ENCODE results near the gene PLAA.

PLAA gene

GRCh38 chr9:26893030-26893676 lies 53.9 kb downstream of the PLAA start:
- peak; percentile 0 for DNase-seq (ENCODE audit: low read depth)
- H3K4me3 ChIP-seq (ENCODE audit: low read depth, low read length): peak overlapping the region; percentile 79
- TF ChIP-seq CTCF (IDR thresholded peaks at IDR 0.05; ENCODE audit: low read depth, low read length) (no peak), POLR2A (IDR thresholded peaks at IDR 0.05; ENCODE audit: extremely low read depth, insufficient read length) (no peak), MYC (IDR thresholded peaks at IDR 0.05; ENCODE audit: low read depth, low read length) (no peak)
- TF ChIP-seq, protein P1, sequence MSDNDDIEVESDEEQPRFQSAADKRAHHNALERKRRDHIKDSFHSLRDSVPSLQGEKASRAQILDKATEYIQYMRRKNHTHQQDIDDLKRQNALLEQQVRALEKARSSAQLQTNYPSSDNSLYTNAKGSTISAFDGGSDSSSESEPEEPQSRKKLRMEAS (IDR thresholded peaks at IDR 0.05; ENCODE audit: low read depth, low read length): no peak

DNA sequence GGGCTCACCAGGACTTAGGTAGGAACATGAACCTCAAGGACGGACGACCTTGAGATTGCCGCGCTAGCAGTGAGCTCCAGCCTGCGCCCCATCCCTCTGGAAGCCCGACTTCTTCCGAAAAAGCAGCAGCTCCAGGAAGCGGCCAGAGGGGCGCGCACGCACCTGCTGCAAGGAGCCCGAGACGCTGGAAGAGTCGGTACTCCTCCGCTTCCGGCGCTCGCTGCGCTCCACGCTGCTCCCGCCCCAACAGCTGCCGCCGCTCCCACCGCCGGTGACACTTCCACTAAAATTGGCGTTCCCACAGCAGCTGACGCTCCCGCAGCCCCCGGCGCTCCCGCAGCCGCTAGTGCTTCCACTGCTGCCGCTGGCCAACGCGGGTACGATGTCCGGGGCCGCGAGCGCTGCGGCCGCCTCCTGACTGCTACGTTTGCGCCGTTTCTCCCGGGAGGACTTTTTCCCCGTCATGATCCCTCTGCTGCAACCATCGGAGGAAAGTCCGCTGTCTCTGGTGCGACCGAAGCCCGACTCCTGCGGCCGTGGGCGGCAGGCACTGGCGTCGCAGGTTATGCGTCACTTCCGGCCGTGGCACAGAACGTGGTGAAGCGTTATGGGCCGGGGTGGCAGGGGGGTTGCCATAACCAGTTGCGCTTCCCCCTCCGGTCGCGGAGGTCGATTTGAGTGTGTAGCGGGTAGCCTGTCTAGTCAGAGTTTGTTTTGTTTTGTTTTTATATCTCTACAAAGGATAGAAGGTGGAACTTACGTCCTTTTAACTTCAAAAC lies 54.6 kb downstream of the PLAA start, which contains the start of gene CAAP1:
Gene CAAP1, minus strand, starts transcription at position 552 of the 779 bp plus-strand sequence. Its CDS starts 87 bp downstream, at position 465.
- peak; percentile 84 for DNase-seq (ENCODE audit: low read depth)
- H3K4me3 ChIP-seq (ENCODE audit: low read depth, low read length): peak within 1 kb of the TSS; percentile 79
- TF ChIP-seq CTCF (IDR thresholded peaks at IDR 0.05; ENCODE audit: low read depth, low read length) (no peak), POLR2A (IDR thresholded peaks at IDR 0.05; ENCODE audit: extremely low read depth, insufficient read length) (peak; percentile 56), MYC (IDR thresholded peaks at IDR 0.05; ENCODE audit: low read depth, low read length) (peak; percentile 78)
- TF ChIP-seq, protein P1 (IDR thresholded peaks at IDR 0.05; ENCODE audit: low read depth, low read length): peak; percentile 44; the same call in 1 of the 2 replicates

GRCh38 chr9:26891726-26892125 lies 55.3 kb downstream of the PLAA start:
- no peak for DNase-seq (ENCODE audit: low read depth)
- TF ChIP-seq POLR2A (IDR thresholded peaks at IDR 0.05; ENCODE audit: extremely low read depth, insufficient read length): no peak
- TF ChIP-seq, protein P1 (IDR thresholded peaks at IDR 0.05; ENCODE audit: low read depth, low read length): no peak
- TF ChIP-seq MYC (IDR thresholded peaks at IDR 0.05; ENCODE audit: low read depth, low read length): no peak
- TF ChIP-seq CTCF (IDR thresholded peaks at IDR 0.05; ENCODE audit: low read depth, low read length): no peak
- H3K4me3 ChIP-seq (ENCODE audit: low read depth, low read length): peak overlapping the region; percentile 79

DNA sequence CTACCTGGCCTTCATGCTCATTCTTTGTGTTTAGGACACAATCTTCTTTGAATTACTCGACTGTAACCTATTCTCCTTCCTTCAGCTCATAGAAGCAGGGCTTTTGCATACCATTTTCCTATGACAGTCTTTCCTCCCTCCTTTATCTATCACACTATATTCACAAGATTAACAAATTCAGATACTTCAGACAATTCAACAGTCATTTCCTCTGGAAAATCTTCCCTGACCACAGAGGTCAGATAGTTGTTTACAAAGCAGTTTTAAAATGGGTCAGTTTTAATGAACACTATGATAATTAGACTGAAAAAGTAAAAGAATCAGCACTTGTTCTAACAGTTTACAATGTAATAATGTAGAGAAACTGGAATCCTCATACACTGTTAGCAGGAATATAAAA lies 58.8 kb downstream of the PLAA start:
- TF ChIP-seq MYC (IDR thresholded peaks at IDR 0.05; ENCODE audit: low read depth, low read length) (no peak), POLR2A (IDR thresholded peaks at IDR 0.05; ENCODE audit: extremely low read depth, insufficient read length) (no peak), CTCF (IDR thresholded peaks at IDR 0.05; ENCODE audit: low read depth, low read length) (no peak)
- TF ChIP-seq, protein P1 (IDR thresholded peaks at IDR 0.05; ENCODE audit: low read depth, low read length): no peak
- DNase-seq (ENCODE audit: low read depth): no peak
- no peak overlapping the region for H3K4me3 ChIP-seq (ENCODE audit: low read depth, low read length)

- DNase-seq (ENCODE audit: low read depth): no peak
- H3K4me3 ChIP-seq (ENCODE audit: low read depth, low read length): no peak overlapping the region
- TF ChIP-seq, protein P1 (IDR thresholded peaks at IDR 0.05; ENCODE audit: low read depth, low read length): no peak
- no peak for TF ChIP-seq MYC (IDR thresholded peaks at IDR 0.05; ENCODE audit: low read depth, low read length)
- no peak for TF ChIP-seq POLR2A (IDR thresholded peaks at IDR 0.05; ENCODE audit: extremely low read depth, insufficient read length)
- TF ChIP-seq CTCF (IDR thresholded peaks at IDR 0.05; ENCODE audit: low read depth, low read length): no peak
These were observed 64.9 kb downstream of the PLAA start for GRCh38 chr9:26882154-26882553.
